ENCODE results near the gene LGALS9C.
"Not testable (repeated sequence)": the region's sequence is repeated elsewhere in the genome, so short reads cannot be mapped to it uniquely, and the experiment has no call there.

LGALS9C gene

GRCh38 chr17:18500816-18501215 lies 24.2 kb downstream of the LGALS9C start:
- in situ Hi-C loops (cut with MboI; ENCODE audit: low pct_unique_long_range_greater_than_20kb, low sequenced_read_pairs, unreplicated experiment); DNase-seq (ENCODE audit: low spot score): not testable (repeated sequence)

GRCh38 chr17:18503221-18503620 lies 26.6 kb downstream of the LGALS9C start:
- DNase-seq (ENCODE audit: low spot score); in situ Hi-C loops (cut with MboI; ENCODE audit: low pct_unique_long_range_greater_than_20kb, low sequenced_read_pairs, unreplicated experiment): not testable (repeated sequence)

GRCh38 chr17:18507729-18508128 lies 31.1 kb downstream of the LGALS9C start:
- in situ Hi-C loops (cut with MboI; ENCODE audit: low pct_unique_long_range_greater_than_20kb, low sequenced_read_pairs, unreplicated experiment); DNase-seq (ENCODE audit: low spot score): not testable (repeated sequence)

GRCh38 chr17:18508667-18509066 lies 32.1 kb downstream of the LGALS9C start:
- not testable (repeated sequence) for DNase-seq (ENCODE audit: low spot score)

GRCh38 chr17:18521100-18521499 lies 44.5 kb downstream of the LGALS9C start:
- DNase-seq (ENCODE audit: low spot score); in situ Hi-C loops (cut with MboI; ENCODE audit: low pct_unique_long_range_greater_than_20kb, low sequenced_read_pairs, unreplicated experiment): not testable (repeated sequence)

More at GRCh38 chr17:18508667-18509066, 32.1 kb downstream of the LGALS9C start:
- in situ Hi-C loops (cut with MboI; ENCODE audit: low pct_unique_long_range_greater_than_20kb, low sequenced_read_pairs, unreplicated experiment) = not testable (repeated sequence)

GRCh38 chr17:18525015-18525414 lies 48.4 kb downstream of the LGALS9C start:
- DNase-seq (ENCODE audit: low spot score); in situ Hi-C loops (cut with MboI; ENCODE audit: low pct_unique_long_range_greater_than_20kb, low sequenced_read_pairs, unreplicated experiment): not testable (repeated sequence)

- DNase-seq (ENCODE audit: low spot score); in situ Hi-C loops (cut with MboI; ENCODE audit: low pct_unique_long_range_greater_than_20kb, low sequenced_read_pairs, unreplicated experiment): not testable (repeated sequence)
These were observed 49.7 kb downstream of the LGALS9C start for GRCh38 chr17:18526168-18526800.

GRCh38 chr17:18527354-18527753 lies 50.8 kb downstream of the LGALS9C start:
- in situ Hi-C loops (cut with MboI; ENCODE audit: low pct_unique_long_range_greater_than_20kb, low sequenced_read_pairs, unreplicated experiment); DNase-seq (ENCODE audit: low spot score): not testable (repeated sequence)

GRCh38 chr17:18528435-18528834 lies 51.8 kb downstream of the LGALS9C start:
- in situ Hi-C loops (cut with MboI; ENCODE audit: low pct_unique_long_range_greater_than_20kb, low sequenced_read_pairs, unreplicated experiment); DNase-seq (ENCODE audit: low spot score): not testable (repeated sequence)

GRCh38 chr17:18528899-18529500 lies 52.4 kb downstream of the LGALS9C start:
- in situ Hi-C loops (cut with MboI; ENCODE audit: low pct_unique_long_range_greater_than_20kb, low sequenced_read_pairs, unreplicated experiment); DNase-seq (ENCODE audit: low spot score): not testable (repeated sequence)

- DNase-seq (ENCODE audit: low spot score); in situ Hi-C loops (cut with MboI; ENCODE audit: low pct_unique_long_range_greater_than_20kb, low sequenced_read_pairs, unreplicated experiment): not testable (repeated sequence)
These were observed 53.8 kb downstream of the LGALS9C start for GRCh38 chr17:18530405-18530804.

GRCh38 chr17:18542234-18542633 lies 65.6 kb downstream of the LGALS9C start:
- DNase-seq (ENCODE audit: low spot score); in situ Hi-C loops (cut with MboI; ENCODE audit: low pct_unique_long_range_greater_than_20kb, low sequenced_read_pairs, unreplicated experiment): not testable (repeated sequence)

GRCh38 chr17:18542907-18543306 lies 66.3 kb downstream of the LGALS9C start:
- in situ Hi-C loops (cut with MboI; ENCODE audit: low pct_unique_long_range_greater_than_20kb, low sequenced_read_pairs, unreplicated experiment) = not testable (repeated sequence)

More at GRCh38 chr17:18542907-18543306, 66.3 kb downstream of the LGALS9C start:
- not testable (repeated sequence) for DNase-seq (ENCODE audit: low spot score)
